ENCODE data around the gene FAM180A. TPM values are rescaled to one million over a fixed set of nuclear protein-coding genes. Genes with fewer than 3 reads are reported as not detected.

The FAM180A gene
- total and polyA plus RNA-seq, 2 donors (not counting 1 experiment from before 2014, with no cell fraction given) = not detected

DNA sequence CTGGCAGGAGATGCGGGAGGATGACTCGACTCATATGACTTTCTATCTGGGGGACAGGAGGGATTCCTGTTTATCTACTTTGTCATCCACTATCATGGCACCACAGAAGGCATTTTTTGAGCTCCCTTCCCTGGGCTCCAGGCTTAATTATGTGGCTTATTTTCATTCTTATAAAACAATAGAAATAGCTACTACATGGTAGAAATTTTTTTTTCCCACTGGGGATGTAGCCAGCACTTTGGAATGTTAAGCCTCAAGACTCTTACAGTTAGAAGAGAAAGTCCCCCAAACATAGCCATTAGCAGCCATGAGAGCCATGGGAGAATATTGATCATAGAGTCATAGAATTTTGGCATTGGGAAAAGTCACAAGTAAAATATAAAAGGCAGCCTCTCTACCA is 14.6 kb upstream of the FAM180A start:
- Histone ChIP-seq H4K20me1 (ENCODE audit: control insufficient read depth, insufficient read depth, low read length, poor library complexity, severe bottlenecking) (no peaks in the 10 kb centered on the region), H3K9me3 (ENCODE audit: control extremely low read depth in 1 of 3, control insufficient read depth in 2 of 3, insufficient read depth in 1 of 3, low read length in 2 of 3) (no peaks in the 10 kb centered on the region), H3K27ac (ENCODE audit: low read length in 2 of 2) (no peak overlapping the region), H2AFZ (ENCODE audit: insufficient read depth, low read depth, low read length, poor library complexity, severe bottlenecking) (no peak overlapping the region), H3K36me3 (replicated peaks in 1 of 2; ENCODE audit: control extremely low read depth in 1 of 2, control insufficient read depth in 1 of 2, extremely low read depth in 1 of 2, insufficient read depth in 2 of 2, low read length in 1 of 2) (no peaks in the 10 kb centered on the region), H3K4me3 (ENCODE audit: control extremely low read depth in 1 of 5, extremely low read depth in 1 of 5, insufficient read depth in 1 of 5, low read depth in 2 of 5, low read length in 4 of 5) (no peak overlapping the region), H3K9ac (ENCODE audit: low read length) (no peak overlapping the region), H3K4me2 (replicated peaks; ENCODE audit: low read depth, low read length, poor library complexity, severe bottlenecking) (no peak overlapping the region), H3K27me3 (replicated peaks in 1 of 4; ENCODE audit: control extremely low read depth in 1 of 4, control insufficient read depth in 3 of 4, insufficient read depth in 4 of 4, low read length in 3 of 4) (peaks cover 0 to 13% (median 1%) of the 10 kb centered on the region in 4 experiments), H3K4me1 (ENCODE audit: control insufficient read depth in 2 of 2, insufficient read depth in 2 of 2, low read length in 2 of 2) (no peaks in the 10 kb centered on the region), H3K79me2 (ENCODE audit: control insufficient read depth, insufficient read depth, low read length) (no peaks in the 10 kb centered on the region)
- Mint-ChIP-seq H3K4me1 (no peaks in the 10 kb centered on the region), H3K4me3 (no peak overlapping the region), H3K27ac (no peak overlapping the region), H3K9me3 (ENCODE audit: insufficient read depth) (no peaks in the 10 kb centered on the region), H3K27me3 (peaks cover 43% of the 10 kb centered on the region)
- intact Hi-C loops (cut with micrococcal nuclease) = no loop called here
- CTCF ChIA-PET = no interaction called here
- TF ChIP-seq, protein P1, sequence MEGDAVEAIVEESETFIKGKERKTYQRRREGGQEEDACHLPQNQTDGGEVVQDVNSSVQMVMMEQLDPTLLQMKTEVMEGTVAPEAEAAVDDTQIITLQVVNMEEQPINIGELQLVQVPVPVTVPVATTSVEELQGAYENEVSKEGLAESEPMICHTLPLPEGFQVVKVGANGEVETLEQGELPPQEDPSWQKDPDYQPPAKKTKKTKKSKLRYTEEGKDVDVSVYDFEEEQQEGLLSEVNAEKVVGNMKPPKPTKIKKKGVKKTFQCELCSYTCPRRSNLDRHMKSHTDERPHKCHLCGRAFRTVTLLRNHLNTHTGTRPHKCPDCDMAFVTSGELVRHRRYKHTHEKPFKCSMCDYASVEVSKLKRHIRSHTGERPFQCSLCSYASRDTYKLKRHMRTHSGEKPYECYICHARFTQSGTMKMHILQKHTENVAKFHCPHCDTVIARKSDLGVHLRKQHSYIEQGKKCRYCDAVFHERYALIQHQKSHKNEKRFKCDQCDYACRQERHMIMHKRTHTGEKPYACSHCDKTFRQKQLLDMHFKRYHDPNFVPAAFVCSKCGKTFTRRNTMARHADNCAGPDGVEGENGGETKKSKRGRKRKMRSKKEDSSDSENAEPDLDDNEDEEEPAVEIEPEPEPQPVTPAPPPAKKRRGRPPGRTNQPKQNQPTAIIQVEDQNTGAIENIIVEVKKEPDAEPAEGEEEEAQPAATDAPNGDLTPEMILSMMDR (IDR thresholded peaks at IDR 0.05) = no peak
- no peak for TF ChIP-seq EZH2 (IDR thresholded peaks at IDR 0.05; ENCODE audit: borderline replicate concordance, insufficient read depth, low read depth, low read length, poor library complexity, severe bottlenecking)
- no peak for ATAC-seq (ENCODE audit: low read depth)
- no CpG with 5 or more reads among the region's 2 CpGs for WGBS (ENCODE audit: insufficient coverage)
- POLR2A ChIA-PET = no interaction called here
- DNase-seq = no peak

DNA sequence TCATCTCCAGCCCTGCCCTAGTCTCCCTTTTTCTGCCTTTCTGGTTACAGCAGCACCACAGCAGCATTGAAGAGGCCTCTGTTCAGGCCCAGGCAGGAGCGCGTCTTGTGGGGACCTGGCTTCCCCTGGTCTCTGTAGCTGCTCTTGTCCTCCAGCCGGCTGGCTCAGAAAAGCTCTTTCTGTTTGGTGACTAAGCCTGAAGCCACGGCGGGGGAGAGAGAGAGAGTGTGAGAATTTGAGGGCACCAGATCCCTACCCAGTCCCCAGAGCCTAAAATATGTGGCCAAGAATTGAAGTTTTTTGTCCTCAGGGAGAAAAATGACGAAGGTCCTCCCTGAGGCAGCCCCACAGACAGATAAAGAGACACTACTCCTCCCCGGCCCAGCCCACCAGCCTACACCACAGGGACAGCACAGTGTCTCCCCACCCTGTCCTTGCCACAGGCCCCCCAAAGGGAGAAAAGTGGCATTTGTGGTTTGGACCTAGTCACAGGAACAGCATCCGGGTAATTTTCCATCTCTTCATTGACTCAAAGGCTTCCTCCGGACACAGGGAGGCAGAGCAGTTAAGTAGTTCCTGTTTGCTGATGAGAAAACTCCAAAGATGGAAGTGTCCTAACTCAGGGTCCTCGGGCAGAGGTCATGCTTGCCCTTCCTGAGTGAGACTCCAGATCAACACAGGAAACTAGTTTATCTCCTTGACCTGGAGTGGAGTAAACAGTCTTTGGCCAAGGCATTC is 13.3 kb upstream of the FAM180A start:
- Histone ChIP-seq H3K4me2 (replicated peaks; ENCODE audit: low read depth, low read length, poor library complexity, severe bottlenecking) (no peak overlapping the region), H3K4me3 (ENCODE audit: control extremely low read depth in 1 of 5, extremely low read depth in 1 of 5, insufficient read depth in 1 of 5, low read depth in 2 of 5, low read length in 4 of 5) (no peak overlapping the region), H2AFZ (ENCODE audit: insufficient read depth, low read depth, low read length, poor library complexity, severe bottlenecking) (no peak overlapping the region), H3K27me3 (replicated peaks in 1 of 4; ENCODE audit: control extremely low read depth in 1 of 4, control insufficient read depth in 3 of 4, insufficient read depth in 4 of 4, low read length in 3 of 4) (peaks cover 0 to 11% (median under 1%) of the 10 kb centered on the region in 4 experiments), H3K4me1 (ENCODE audit: control insufficient read depth in 2 of 2, insufficient read depth in 2 of 2, low read length in 2 of 2) (no peaks in the 10 kb centered on the region), H3K9ac (ENCODE audit: low read length) (no peak overlapping the region), H3K79me2 (ENCODE audit: control insufficient read depth, insufficient read depth, low read length) (no peaks in the 10 kb centered on the region), H3K27ac (ENCODE audit: low read length in 2 of 2) (no peak overlapping the region), H3K9me3 (ENCODE audit: control extremely low read depth in 1 of 3, control insufficient read depth in 2 of 3, insufficient read depth in 1 of 3, low read length in 2 of 3) (peaks cover 0 to 4% (median 0%) of the 10 kb centered on the region in 3 donors), H4K20me1 (ENCODE audit: control insufficient read depth, insufficient read depth, low read length, poor library complexity, severe bottlenecking) (no peaks in the 10 kb centered on the region), H3K36me3 (replicated peaks in 1 of 2; ENCODE audit: control extremely low read depth in 1 of 2, control insufficient read depth in 1 of 2, extremely low read depth in 1 of 2, insufficient read depth in 2 of 2, low read length in 1 of 2) (no peaks in the 10 kb centered on the region)
- ChIA-PET CTCF (no interaction called here), POLR2A (no interaction called here)
- DNase-seq = no peak
- no peak overlapping the region for H3K27ac Mint-ChIP-seq
- TF ChIP-seq EZH2 (IDR thresholded peaks at IDR 0.05; ENCODE audit: borderline replicate concordance, insufficient read depth, low read depth, low read length, poor library complexity, severe bottlenecking) = no peak
- TF ChIP-seq, protein P1 (IDR thresholded peaks at IDR 0.05) = no peak
- no peak overlapping the region for H3K4me3 Mint-ChIP-seq
- 82% methylated on average over 5 of the region's 10 CpGs for WGBS (ENCODE audit: insufficient coverage)
- peaks cover 40% of the 10 kb centered on the region for H3K27me3 Mint-ChIP-seq
- peaks cover 6% of the 10 kb centered on the region for H3K9me3 Mint-ChIP-seq (ENCODE audit: insufficient read depth)
- no peaks in the 10 kb centered on the region for H3K4me1 Mint-ChIP-seq
- no peak for ATAC-seq (ENCODE audit: low read depth)
- intact Hi-C loops (cut with micrococcal nuclease) = no loop called here

All from B cell (primary cell).